RWPE1 (cell line): ENCODE measurements around the gene BEND4.

Source experiments
- CTCF ChIA-PET: fragments of 350-600 bp; sonication (Branson Sonifier 250); formaldehyde crosslinking; extraction: SDS; loops from one replicate; lab custom pipeline; 2021; lab: Yijun Ruan, JAX
- POLR2A ChIA-PET: fragments of 400-600 bp; formaldehyde crosslinking; extraction: SDS; loops from one replicate; lab custom pipeline; 2020; ENCODE audit warnings: antibody characterized with exemption; ENCODE audit not compliant: low non-redundant PET; lab: Yijun Ruan, JAX
- DNase-seq: peaks from one replicate; pipeline ENCODE4 v3.0.0; 2012; ENCODE audit warnings: low spot score
- H3K27ac ChIP-seq: fragments of 450-650 bp; 2 replicates; pipeline ENCODE4 v1.5.1; 2017
- TF ChIP-seq, protein P1 (sequence below): fragments of 450-650 bp; conservative IDR thresholded peaks from 2 replicates; pipeline ENCODE4 v1.5.1; 2017; ENCODE audit warnings: low read depth, mild to moderate bottlenecking

The BEND4 gene

DNA sequence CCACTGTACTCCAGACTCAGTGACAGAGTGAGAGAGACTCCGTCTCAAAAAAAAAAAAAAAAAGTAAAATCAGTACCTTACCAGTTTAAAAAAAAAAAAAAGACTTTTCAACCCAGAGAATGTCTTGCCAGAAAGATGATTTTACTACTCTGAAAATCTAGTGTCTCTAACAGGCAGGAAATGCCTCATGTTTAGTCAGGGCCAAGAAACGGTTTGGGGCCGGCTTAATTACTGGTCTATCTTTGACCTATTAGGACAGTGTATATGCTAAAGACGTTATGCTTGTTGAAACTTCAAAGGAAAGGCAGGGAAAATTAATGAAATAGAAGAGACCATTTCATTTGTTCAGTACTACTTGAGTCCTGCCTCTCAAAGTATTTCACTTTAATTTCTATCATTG is 9.9 kb downstream of the BEND4 start:
- POLR2A ChIA-PET, result no interaction called here
- TF ChIP-seq, protein P1, sequence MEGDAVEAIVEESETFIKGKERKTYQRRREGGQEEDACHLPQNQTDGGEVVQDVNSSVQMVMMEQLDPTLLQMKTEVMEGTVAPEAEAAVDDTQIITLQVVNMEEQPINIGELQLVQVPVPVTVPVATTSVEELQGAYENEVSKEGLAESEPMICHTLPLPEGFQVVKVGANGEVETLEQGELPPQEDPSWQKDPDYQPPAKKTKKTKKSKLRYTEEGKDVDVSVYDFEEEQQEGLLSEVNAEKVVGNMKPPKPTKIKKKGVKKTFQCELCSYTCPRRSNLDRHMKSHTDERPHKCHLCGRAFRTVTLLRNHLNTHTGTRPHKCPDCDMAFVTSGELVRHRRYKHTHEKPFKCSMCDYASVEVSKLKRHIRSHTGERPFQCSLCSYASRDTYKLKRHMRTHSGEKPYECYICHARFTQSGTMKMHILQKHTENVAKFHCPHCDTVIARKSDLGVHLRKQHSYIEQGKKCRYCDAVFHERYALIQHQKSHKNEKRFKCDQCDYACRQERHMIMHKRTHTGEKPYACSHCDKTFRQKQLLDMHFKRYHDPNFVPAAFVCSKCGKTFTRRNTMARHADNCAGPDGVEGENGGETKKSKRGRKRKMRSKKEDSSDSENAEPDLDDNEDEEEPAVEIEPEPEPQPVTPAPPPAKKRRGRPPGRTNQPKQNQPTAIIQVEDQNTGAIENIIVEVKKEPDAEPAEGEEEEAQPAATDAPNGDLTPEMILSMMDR, result no peak
- CTCF ChIA-PET, result no interaction called here
- H3K27ac ChIP-seq, result no peak overlapping the region
- DNase-seq, result no peak

- DNase-seq, result no peak
- TF ChIP-seq, protein P1, result no peak
- ChIA-PET POLR2A (no interaction called here), CTCF (no interaction called here)
- no peak overlapping the region for H3K27ac ChIP-seq
These were observed 16.1 kb downstream of the BEND4 start for GRCh38 chr4:42136371-42136770.

DNA sequence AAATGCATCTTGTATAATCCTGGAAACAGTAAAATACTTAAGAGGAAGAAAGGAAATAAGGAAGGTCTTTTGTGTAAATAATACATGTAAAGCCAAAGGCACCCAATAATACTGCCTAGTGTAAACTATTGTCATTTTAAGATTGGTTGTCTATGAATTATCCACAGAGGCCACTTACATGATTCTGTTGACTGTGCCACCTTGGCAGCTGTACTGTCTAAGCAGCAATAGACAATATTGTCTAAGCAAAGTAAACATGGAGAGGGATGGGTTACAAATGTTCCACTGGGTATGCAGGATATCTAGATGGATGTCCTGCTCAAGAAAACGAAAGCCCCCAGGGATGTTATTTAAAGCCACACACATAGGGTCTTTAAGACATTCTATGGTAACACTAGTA is 19.4 kb downstream of the BEND4 start:
- POLR2A ChIA-PET, result no interaction called here
- no peak for DNase-seq
- TF ChIP-seq, protein P1, result no peak
- CTCF ChIA-PET, result no interaction called here
- no peak overlapping the region for H3K27ac ChIP-seq

- CTCF ChIA-PET, result interaction anchor here (0.6 to 0.8 kb wide), 2 partner anchors 135 to 470 kb away, joined by 3 read pairs; no protein-coding TSS in a partner anchor
- POLR2A ChIA-PET, result no interaction called here
These were observed 20.4 kb downstream of the BEND4 start for GRCh38 chr4:42132099-42132498.

GRCh38 chr4:42123071-42123644 is 29.3 kb downstream of the BEND4 start:
- TF ChIP-seq, protein P1, result no peak
- no peak overlapping the region for H3K27ac ChIP-seq
- ChIA-PET POLR2A (no interaction called here), CTCF (interaction anchor here (0.6 kb wide), 1 partner anchor 582 kb away, joined by 5 read pairs; no protein-coding TSS in a partner anchor)
- no peak for DNase-seq

More at GRCh38 chr4:42132099-42132498, 20.4 kb downstream of the BEND4 start:
- H3K27ac ChIP-seq, result no peak overlapping the region
- DNase-seq, result no peak
- TF ChIP-seq, protein P1, result no peak

GRCh38 chr4:42122237-42122636 is 30.2 kb downstream of the BEND4 start:
- no peak for DNase-seq
- no peak overlapping the region for H3K27ac ChIP-seq
- ChIA-PET POLR2A (no interaction called here), CTCF (interaction anchor here (0.6 kb wide), 1 partner anchor 583 kb away, joined by 5 read pairs; no protein-coding TSS in a partner anchor)
- TF ChIP-seq, protein P1, result no peak
